CD4-positive, alpha-beta T cell treated with Interferon alpha-2 for 1 hour (primary cell): ENCODE data around the gene PPIE.

ENCODE experiments used
- DNase-seq, 2 donors: peaks; one replicate each; pipeline ENCODE4 v3.0.0-alpha.2; 2020 to 2022

PPIE gene

DNA sequence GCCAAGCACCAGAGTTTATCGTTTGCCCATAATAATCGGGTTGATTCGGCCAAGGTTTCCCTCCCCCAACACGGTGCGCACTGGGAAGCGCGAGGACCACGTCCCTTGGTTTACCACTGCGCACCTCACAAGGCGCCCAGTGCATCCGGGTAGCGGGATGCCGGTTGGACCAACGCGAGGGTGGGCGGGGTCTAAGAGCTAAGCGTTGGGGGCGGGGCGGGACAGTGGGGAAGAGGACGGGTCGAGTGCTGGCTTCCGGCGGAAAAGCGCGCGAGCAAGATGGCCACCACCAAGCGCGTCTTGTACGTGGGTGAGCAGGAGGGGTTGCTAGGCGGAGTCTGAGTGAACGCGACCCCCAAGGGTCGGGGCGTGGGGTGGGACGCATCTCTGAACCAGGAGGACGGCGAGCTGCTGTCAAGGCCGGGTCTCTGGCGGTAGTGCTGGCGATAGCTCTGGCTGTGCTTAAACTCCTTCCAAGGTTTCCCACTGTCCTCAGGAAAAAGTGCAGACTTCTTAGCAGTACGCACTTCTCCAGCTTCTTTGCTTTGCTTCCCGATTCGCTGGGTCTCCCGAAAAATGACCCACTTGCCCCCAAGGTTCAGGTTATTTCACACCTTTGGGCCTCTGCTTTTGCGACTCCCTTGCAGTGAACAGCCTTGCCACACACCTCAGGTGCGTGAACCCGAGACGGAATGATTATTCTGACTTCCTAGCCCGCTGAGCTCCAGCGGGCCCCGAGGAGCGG is at the start of gene PPIE:
Gene PPIE, plus strand, starts transcription at position 261 of the 745 bp plus-strand sequence. Its CDS starts 19 bp downstream, at position 280.
- peak; percentile 93 to 95 for DNase-seq

DNA sequence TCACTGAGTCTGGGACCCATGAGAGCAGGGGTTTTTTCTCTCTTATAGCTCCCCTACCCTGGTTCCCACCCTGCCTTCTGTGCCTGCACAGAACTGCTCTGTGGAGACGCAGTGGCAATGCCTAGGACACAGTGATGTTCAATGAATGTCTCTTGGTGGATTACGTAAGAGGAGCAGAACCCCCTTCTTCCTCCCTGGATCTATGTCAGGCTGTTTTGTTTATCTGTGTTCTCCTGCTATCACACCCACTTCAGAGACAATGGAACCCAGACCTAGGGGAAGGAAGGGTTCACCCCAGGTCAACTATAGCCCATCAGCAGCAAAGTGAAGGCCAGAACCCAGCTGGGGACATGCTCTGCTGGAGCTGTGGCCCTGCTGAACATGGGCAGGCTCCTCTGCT is 49.5 kb upstream of the PPIE start:
- DNase-seq = no peak

DNA sequence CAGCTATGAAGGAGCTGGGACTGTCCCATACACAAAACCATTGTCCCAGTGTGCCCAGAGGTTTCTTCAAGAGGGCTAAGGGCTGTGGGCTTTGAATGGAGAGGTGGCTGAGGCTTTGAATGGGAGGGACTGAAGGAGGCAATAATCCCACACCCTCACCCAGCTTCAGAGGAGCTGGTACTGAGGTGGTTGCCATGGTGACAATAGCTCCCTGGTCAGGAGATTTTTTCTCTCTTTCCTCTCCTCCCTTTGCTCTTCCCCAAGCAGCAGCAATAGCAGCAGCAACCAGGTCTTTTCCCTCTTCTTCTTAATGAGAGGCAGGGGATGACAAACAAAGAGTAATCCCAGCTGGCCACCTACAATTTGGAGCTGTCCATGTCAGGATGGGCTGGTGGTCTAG is 49.0 kb upstream of the PPIE start:
- DNase-seq = no peak

DNA sequence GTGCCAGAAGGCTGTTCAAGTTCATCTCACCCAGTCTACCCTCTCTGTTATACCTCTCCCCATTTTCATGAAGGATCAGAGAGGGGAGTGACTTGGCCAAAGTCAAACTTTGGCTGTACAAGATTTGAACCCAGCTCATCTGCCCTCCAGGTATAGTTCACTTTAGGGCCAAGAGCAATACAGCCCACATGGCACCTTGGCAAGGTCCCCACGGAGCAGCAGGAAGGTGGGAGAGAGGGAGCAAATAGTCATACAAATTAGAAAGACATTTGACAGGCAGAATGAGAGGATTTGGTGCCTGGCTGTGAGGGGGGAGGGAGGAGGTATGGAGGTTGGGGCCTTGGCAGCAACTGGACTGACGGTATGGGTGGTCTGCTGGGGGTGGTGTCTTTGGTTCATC is 48.5 kb upstream of the PPIE start:
- no peak for DNase-seq

DNA sequence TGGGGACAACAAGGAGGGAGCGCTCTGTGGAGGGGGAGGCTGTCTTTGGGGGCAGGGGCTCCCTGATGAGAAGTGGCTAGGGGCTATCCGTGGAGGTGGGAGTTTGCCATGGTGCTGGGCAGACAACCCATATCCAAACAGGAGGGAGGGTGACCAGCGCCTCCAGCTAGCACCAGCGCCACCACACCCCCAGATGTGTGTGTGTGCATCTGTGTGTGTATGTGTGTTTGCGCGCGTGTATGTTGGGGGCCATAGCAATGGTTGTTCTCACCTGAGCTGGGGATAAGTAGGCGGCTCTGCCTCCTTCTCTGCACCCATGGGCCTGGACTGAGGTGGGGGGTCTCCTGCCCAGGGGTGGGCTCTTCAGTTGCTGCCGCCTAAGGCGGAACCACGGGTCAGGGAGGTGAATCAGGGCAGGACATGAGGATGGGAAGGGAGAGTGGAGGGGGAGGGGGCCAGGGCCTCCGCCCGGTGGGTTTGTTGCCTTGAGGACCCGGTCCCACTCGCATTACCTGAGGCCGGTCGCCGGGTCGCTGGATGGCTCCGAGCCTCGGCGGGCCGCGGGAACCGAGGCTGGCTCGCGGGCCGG is 47.8 kb upstream of the PPIE start:
- no peak for DNase-seq

DNA sequence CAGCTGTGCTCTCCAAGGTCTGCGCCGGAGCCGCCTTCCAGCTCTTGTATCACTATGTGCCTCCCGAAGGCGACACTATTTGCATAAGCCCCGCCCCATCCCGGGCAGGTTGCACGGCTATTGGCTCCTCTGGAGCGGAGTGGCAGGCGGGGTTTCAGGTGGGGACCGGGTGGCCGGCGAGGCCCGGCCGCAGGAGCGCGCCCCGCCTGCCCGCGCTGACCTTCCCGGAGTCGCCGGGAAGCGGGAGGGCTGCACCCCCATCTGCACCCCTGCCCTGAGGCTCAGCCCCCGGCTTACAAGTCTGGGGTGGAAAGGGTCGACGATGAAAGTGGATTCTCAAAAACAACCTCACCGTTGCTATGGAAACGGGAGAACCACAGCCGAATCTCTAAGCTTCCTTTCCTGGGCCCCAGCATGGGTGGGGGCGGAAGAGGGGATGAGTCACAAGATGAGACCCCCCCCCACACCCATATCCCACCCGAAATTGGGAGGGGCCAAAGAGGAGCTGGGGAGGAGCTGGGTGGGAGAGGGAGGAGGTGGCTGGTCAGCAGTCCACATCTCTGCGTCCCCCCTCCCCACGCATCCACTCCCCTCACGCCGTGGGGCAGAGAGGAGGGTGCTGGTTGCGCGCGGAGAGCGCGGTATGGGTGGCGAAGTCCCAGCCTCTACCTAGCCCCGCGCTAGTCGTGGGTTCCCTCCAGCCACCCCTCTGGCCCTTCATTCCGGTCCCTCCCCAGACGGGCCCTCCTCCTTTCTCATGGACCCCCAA is 47.1 kb upstream of the PPIE start, which contains the start of gene HPCAL4:
Gene HPCAL4, minus strand, starts transcription at position 51 of the 769 bp plus-strand sequence. CDS start 6,830 bp downstream, outside the sequence.
- peak; percentile 90 to 94 for DNase-seq

DNA sequence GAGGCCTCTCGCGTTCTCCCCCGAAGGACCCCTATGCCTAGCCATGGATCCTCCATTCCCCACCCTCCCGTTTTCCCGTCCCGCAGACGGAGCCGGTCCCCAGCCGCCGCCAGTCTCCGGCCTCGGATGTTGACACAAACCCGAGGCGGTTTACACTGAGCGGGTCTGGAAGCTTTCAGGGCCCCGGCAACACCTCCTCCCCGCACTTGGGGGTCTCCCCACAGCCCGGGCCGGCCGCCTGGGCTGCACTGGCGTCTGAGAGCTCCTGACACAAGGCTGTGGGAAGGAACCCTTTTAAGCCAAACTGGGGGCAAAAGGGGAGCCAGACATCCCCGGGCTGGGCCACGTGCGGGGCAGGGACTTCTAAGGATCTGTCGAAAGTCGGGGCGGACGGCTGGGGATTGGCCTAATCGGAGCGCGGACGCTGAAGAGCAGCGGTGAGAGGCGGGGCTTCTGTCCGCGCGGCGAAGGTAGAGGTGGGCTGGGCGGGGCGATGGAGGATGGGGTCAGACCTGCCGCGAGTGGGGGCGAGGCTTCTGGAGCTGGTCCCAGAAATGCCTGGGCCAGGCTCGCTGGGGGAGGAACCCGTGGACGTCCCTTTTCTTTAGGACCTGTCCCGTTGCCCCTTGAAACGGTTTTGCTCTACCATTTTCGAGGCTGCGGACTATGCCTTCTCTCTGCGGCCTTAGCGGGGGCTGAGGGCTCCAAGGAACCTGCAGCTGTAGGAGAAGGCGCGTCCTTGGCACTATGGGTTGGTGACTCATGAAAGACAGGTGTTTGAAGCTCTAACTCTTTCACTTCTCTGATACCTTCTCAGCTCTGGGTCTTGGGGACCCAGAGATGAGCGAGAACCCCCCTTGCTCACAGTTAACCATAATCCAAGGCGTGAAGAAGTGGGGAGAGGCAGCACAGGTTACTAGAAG is 46.3 kb upstream of the PPIE start:
- DNase-seq = peak in 1 of 2 donors; percentile 50

DNA sequence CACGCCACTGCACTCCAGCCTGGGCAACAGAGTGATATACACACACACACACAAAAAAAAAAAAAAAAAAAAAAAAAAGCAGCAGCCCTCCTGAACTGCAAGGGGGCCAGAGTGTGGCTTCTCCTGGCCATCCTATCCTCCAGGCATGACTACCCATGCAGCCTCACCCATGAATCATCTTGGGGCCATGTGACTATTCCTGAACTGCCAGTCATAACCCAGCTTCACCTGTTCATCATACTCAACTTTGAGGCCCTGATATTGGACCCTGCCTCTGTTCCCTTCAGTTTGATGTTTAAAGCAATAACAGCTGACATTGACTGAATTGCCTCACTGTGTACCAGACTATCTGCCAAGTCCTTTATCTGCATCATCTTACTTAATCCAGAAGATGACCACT is 44.7 kb upstream of the PPIE start:
- DNase-seq = no peak

DNA sequence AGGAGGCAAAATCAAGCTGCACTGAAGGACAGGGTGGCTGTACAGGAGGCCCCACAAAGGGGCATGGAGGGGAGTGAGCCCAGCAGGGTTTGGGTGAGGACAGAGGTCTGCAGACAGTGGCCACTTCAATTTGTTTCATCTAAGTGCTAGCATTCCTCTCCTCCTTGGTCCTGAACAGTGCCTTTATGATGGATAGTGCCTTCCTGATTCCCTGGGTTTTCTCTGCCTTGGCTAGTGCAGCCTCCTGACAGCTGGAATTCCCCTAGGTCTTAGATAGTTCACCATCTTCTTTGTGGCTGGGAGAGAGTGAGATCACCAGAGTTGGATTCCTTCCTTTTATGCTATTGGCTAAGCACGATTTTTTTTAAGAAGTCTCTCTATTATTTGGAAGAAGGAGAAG is 43.7 kb upstream of the PPIE start:
- no peak for DNase-seq

DNA sequence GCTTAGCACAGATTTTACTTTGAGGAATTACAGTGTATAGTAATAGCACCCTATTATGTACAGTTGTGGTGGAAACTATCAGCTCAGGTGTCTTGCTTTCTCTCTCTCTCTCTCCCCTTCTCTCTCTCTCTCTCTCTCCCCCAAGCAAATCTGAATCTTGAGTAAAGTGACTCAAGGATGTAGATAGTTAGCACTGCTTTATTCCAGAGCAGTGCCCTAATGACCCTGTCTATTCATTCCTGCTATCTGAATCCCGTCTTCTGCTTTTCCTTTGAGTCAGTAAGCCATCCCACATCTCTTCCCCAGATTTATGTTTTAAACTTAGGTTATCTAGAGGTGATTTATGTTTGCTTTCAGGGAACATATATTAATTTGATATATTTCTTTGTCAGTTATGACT is 42.2 kb upstream of the PPIE start:
- no peak for DNase-seq

DNA sequence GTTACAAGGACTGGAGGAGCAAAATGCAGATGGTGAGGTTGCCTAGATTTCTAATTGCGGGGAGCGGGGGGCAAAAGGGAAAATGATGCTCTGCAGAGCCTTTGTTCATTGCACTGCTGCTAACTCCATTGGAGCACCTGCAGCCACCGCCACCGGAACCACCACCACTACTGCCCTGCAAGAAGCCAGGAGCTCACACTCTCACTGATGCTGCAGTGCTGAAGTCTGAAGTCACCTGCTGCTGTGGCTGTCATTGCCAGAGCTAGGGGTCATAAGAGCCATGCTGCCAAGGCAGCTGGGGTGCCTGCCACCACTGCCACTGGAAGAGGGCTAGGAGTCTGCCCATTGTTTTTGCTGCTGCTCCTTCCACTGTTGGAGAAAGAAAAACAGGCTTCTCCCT is 40.1 kb upstream of the PPIE start:
- no peak for DNase-seq

DNA sequence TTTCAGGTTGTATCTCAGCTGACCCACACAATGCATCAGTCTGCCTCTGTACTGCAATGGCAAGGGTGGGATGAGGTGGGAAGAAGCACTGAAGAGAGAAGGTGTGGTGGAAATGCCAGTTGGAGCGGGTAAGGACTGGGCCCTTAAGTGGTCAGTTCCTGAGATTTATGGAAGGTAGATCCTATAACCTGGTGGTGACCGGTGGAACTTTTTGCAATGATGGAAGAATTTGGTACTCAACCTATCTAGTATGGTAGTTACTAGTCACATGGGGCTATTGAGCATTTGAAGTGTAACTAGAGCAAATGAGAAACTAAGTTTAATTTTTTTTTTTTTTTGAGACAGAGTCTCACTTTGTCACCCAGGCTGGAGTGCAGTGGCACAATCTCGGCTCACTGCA is 39.3 kb upstream of the PPIE start:
- no peak for DNase-seq

DNA sequence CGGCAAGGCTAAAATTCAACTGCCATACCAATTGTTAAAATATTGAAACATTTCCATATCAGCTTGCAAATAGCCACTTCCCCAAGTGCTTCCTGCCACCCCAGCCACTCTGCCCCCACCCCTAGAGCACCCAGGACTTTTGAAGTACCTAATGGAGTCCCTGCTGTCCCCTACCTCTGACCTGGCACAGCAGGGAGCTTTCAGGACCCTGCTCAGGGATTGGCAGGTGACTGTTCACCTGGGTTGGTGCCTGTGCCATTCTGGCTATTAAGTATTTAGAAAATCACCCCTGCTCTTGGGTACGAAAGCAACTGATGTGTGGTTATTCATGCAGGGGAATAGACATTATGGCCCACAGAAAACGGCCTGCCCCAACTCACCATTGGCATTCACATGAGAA is 38.3 kb upstream of the PPIE start:
- DNase-seq = no peak

DNA sequence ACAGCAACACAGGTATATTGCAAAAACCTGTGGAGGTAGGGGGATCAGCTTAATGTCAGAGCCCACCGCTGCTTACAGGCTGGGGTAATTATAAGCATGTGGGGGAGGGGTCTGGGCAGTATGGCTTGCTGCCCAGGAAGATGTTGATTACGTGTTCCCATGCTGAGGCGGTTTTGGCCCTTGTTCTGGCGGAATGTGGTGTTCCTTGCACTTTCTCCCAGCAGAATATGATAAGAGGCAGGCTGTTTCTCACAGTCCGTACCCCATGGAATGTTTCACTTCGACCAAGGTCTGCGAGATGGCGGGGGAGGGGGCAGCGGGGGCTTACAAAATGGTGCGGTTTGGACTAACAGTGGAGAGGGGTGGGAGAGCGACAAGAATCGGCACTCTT is 37.6 kb upstream of the PPIE start:
- DNase-seq = no peak

DNA sequence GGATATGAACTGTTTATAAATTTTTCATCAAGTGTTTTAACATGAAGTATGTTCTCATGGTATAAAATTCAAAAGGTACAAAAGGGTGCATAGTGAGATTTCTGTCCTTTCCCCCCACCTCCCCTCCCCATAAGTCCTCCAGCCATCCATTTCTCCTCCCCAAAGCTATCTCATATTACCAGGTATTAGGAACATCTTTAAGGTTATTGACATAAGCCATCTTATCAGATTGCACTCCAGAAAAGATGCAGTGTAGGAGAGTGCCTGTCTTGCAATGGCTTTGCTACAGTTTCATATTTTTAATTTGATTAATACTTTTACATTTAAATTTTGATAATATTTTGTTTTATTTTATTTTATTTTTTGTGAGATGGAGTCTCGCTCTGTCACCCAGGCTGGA is 33.9 kb upstream of the PPIE start:
- DNase-seq = no peak

DNA sequence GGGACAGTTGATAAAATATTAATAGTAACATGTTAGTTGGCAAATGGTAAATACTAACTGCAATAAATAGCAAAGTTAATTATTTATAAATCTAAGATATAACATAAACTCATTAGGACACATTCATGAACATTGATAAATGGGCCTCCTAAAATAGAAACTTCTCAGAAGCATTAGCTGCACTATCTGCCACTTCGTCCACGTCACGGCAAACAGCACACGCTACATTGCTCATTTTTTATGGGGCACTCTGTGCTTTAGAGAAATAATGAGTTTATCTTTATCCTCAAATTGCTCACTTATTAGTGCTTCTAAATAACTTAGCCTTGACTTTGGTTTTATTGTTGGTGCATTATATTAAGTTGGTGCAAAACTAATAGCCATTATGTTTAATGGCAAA is 31.2 kb upstream of the PPIE start:
- no peak for DNase-seq

DNA sequence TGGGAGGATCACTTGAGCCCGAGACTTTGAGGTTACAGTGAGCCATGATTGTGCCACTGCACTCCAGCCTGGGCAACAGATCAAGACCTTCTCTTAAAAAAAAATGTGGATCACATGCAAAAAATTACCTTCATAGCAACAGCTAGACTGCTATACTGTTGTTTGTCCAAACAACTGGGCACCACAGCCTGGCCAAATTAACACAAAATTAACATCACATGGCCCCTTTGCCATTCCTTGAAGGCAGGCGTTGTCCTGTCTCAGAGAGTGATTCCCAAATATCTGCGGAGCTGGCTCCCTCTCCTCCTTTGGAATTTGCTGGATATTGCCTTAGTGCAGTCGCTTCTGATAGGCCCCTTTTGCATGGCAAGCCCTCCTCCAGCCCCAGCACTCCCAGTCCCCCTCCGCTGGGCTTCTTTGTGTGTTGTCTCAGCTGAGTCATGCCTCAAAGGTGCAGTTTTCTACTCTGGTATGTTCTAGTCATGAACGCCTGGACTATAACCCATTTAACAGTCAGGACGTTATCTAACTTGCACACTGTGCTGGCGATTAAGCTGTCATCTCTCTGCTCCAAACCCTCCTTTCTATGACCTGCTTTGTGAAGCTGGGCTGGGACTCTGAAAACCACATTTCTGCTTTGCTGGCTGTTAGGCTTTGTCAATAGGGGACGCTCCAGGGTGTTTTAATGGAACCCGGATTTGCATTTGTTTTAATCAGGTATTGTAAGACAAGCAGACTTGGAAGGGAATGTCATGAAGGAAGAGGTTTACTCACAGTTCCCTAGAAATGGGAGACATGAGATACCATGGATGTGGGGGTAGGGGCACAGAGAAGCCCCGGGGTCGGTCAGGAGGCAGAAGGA is 27.3 kb upstream of the PPIE start:
- DNase-seq = no peak

DNA sequence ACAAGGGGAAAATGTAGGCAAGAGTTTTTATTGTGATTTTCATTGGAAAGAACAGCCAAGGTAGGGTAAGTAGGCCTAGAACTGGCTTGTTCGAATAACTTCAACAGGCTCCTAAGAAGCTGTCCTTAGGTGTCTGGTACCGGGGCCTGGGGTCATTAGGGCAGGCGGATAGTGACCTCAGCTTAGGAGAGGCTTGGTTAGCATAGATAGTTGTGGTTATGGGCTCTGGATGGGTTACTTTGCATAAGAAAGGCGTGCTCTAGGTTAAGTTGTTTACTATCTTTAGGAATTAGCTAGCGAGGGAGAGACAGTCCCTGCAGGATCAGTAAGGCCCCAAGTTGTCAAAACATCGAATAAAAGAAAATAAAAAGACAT is 26.7 kb upstream of the PPIE start:
- no peak for DNase-seq

DNA sequence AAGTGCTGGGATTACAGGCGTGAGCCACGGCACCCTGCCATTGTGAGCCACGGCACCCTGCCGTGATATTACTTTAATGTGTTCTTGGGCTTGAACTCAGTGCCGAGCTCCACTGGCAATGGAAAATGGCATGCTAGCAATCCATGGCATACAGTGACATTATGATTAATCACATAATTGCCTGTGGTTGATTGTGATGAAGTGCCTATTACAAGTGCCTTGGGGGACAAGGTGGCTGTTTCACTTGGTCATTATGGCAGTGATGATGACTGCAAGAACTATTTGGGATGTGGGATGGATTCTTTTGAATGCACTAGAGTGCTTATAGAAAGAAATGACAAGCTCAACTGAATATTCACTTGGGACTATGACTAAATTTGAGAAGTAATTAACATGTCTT is 25.1 kb upstream of the PPIE start:
- no peak for DNase-seq

DNA sequence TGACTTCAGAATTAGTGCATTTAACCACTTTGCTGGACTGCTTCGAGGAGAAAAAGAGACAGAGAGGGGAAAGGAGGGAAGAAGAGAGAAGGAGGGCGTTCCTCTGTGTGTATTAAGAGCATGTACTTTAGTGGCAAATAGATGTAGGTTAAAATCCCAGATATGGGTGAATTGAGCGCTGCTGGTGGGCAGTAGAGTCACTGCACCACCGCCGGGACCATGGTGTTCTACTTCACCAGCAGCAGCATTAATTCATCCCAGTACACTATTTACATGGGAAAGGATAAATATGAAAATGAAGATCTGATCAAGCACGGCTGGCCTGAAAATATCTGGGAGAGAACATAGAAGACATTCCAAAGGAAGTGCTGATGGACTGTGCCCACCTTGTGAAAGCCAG is 20.9 kb upstream of the PPIE start:
- DNase-seq = no peak

DNA sequence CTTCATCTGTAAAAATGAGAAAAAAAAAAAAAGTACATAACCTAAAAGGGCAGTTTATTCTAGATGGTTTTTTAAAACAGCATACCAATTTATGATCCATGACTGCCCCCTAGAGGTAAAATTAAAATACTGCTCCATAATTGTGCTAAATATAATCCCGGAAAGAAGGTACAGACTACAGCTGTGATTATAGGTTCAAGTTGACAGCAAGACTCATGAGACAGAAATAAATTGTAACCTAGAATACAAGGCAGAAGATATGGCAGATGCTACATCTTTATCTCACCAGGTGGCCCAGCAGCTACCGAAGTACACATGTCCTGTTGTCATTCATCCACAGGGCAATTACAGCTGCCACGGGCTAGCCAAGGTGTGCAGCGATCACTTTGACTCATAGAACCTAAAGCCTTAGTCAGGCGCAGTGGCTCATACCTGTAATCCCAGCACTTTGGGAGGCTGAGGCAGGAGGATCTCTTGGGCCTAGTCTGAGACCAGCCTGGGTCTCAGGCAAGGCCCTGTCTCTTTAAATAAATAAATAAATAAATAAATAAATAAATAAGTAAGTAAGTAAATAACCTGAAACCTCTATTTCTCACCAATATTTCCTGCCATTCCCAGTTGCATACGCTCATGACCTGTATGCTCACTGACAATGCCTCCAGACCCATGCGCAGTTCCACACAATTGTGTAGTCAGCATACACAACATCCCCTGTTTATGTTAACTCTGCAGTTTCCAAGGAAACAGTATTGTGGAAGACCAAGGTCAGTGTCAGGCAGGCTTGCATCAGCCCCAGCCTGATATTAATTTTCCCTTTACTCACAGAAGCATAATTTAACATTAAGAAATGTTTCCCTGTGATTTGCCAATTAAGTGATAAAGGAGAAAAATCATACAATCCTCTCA is 18.3 kb upstream of the PPIE start:
- peak in 1 of 2 donors; percentile 81 for DNase-seq
